GM18508 (cell line): Measurements from ENCODE around the gene C1QL1.

Experiments
- ATAC-seq: cut with Tn5 transposase; IDR thresholded peaks from one replicate; pipeline ENCODE4 v1.9.1; 2021; ENCODE audit warnings: moderate number of reproducible peaks; ENCODE audit not compliant: insufficient read depth, unreplicated experiment

C1QL1 gene

DNA sequence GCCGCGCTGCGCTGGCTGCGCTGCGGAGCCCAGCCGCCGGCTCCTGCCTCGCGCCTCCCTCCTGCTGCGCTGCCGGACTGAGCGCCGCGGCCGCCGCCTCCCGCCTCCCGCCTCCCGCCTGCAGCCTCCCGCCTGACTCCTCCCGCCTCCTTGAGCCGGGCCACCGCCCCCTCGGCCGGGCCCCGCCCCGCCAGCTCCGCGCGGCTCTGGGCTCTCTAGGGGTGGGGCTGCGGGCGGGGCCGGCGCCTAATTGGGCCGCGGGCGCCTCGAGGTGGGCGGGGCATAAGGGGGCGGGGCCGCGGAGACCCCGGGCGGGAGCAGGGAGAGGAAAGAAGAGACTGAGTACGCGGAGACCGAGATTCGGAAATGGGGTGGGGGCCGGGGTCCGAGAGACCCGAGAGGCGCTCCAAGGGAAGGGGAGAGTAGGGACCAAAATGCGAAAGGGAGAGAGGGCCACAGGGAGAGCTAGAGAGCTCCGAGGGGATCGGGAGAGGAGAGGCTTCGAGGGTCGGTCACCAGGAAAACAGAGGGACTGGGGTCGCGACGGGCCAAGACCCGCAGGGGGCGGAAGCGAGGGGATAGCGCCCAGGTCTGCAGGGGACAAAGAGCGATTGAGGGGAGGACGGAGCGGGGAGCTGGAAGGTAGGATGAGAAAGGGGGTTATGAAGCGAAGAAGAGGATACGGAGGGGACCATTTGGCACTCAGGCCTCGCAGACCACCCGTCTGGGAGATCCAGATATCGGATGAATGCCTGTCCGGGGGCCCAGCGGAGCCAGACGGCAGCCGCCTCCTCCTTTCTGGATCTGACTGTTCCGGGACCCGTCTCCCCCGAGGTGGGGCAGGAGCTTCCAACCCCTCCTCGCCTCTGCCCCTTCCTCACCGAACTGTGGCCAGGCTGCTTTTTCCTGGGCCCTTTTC is at the start of gene C1QL1:
C1QL1 (minus strand) TSS at position 79 of the 919 bp plus-strand sequence. CDS start 255 bp downstream, outside the sequence.
- no peak for ATAC-seq

DNA sequence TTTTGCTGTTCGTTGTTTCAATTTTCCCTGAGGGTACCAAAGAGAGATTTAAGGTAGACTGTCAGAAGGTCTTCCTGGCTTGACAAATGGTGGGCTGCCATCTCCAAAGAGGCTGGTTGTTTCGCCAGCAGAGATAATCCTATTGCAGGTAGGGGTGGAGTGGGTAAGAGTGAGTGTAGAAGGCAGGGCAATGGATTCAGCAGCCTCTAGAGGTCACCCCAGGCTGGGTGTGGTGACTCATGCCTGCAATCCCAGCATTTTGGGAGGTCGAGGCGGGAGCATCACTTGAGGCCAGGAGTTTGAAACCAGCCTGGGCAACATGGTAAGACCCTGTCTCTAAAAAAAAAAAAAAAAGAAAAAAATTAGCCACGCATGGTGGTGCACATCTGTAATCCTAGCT is 48.7 kb upstream of the C1QL1 start:
- no peak for ATAC-seq

DNA sequence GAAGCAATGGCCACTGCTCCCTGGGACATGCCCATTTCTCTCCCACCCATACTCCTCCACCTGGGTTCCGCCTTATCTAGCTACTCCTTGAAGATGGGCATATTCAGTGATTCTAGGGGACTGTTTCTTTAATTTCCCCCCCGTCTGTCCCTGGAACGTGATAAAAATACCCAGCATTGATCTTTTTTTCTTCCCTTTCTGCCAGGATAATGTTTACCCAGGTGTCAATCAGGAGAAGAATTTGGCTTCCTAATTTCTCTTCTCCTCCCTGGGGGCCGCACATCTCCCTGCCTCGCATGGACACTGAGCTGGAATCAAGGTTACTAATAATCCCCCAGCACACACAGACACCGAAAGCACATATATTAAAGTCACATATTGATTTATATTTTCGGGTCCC is 48.1 kb upstream of the C1QL1 start:
- no peak for ATAC-seq

DNA sequence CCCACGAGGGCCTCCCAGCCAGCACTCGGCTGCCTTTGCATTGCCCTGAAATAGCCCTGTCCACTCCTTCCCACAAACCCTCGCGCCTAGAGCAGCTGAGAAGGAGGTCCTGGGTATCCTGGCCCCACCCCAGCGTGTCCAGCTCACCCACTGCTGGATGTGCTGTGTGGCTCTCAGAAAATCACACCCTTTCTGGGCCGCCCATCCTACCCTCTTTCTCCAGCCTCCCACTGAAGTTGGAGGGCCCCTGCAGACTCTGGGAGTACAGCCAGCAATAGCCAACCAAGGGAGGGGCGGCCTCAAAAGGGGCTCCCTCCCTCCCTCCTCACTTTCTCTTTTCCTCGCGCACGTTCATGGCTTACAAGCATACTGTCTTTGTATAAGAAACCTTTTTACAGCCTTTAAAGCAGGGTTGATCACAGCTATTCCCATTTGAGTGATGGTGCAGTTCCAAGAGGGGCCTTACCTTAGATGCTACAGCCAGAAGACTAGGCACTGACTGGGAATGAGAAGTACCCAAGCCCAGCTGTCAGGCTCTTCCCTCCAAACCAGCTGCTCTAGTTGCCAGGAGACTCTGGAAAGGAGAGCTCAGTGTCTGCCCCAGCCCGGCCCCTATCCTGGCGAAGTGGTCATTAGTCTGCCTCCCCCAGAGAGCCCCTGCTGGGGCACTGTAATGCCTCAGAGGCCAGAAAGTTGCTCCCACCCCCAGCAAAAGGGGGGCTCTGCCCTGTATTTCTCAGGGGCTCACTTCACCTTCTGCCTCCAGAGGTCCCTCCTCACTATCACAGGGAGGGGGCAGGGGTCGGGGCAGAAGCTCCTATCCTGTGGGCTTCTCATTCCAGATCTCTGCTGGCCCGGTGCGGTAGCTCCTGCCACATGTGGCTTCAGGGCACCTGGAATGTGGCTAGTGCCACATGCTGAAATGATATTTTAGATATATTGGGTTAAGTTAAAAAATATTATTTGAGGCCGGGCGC is 45.2 kb upstream of the C1QL1 start:
- no peak for ATAC-seq

DNA sequence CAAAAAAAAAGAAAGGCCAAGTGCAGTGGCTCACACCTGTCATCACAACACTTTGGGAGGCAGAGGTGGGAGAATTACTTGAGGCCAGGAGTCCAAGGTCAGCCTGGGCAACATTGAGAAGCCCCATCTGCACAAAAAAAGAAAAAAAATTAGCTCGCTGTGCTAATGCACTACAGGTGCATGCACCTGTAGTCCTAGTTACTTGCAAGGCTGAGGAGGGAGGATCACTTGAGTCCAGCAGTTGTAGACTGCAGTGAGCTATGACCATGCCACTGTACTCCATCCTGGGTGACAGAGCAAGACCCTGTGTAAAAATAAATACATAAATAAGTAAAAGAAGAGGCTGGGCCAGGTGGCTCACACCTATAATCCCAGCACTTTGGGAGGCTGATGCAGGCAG is 43.7 kb upstream of the C1QL1 start:
- ATAC-seq, result no peak

DNA sequence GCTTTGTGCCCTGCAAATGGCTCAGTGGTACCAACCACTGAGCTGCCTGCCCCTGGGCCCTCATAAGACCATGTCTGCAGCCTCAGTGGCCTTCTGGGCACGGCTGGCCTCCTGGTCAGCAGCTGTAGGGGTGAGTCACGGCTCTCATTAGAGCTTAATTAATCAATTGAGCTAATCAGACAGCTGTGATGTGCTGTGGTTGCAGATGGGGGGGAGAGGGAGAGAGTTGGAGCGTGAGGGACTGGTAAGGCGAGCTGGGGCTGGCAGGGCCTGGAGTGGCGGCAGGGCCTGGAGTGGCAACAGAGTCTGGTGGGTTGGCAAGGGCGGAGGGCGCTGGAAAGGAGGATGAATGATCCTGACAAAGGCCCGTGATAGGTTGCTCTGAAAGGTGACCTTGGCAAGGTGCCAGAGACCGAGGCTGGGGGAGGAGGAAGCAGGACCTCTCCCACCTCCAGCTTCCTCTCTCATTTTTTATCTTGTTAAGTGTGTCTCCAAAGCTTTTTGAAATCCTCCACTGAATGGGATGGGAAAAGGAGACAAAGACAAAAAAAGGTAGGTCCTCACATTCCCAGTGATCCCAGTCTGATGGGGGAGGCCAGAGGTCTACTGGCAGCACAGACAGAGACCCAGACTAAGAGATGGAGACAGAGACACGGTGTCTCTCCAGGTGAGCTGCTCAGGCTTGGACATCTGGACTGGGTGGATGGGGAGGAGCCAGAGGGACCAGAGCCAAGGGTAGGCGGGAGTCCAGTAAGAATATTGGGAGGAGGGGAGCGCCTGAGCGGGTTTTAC is 41.8 kb upstream of the C1QL1 start:
- no peak for ATAC-seq

DNA sequence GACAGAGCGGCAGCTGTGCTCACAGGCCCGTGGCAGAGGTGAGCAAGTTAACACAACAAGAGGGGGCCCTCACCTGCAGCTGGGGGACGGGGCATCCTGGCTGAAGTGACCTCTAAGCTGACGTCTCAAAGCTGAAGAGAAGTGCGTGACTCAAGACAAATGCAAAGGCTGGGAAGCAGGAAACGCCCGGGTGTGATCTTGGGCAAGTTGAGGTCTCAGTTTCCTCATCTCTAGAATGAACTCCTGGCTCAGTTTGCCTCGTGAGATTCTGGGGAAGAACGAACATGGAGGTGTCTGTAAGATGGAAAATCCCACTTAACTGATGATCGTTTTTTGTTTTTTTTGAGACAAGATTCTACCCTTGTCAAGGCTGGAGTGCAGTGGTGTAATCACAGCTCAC is 40.1 kb upstream of the C1QL1 start:
- no peak for ATAC-seq

DNA sequence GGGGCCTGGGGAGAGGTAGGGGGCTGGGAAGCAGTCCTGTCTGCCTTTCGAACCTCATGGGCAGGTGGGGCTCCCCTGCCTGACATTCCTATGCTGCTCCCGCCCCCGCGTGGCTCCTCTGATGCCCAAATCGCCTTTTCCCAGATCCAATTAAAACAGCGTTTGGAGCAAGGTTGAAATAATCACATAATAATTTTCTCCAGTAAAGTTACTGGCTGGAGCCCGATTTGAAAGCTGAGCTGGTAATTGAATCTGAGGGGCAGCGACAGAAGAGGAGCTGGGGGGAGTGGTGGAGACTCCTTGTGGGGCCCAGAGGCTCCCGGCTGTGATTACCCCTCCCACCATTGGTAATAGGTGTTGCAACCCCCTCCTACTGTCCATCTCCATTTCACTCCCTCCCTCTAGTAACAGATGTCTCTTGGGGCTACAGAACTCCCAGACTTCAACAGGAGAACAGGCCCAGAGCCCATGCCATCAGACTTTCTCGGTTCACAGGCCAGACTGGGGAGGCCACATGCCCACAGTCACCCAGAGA is 38.9 kb upstream of the C1QL1 start:
- no peak for ATAC-seq

DNA sequence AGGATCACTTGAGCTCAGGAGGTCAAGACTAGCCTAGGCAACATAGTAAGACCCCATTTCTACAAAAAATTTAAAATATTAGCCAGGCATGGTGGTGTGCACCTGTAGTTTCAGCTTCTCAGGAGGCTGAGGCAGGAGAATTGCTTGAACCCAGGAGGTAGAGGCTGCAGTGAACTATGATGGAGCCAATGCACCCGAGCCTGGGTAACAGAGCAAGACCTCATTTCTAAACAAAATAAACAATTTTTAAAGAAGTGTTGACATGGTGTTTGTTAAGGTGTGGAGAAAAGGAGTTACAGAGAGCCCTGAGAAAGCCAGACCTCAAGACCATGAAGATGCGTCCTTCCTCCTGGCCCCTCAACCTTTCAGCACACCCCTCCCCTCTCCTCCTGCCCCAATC is 37.6 kb upstream of the C1QL1 start:
- no peak for ATAC-seq

DNA sequence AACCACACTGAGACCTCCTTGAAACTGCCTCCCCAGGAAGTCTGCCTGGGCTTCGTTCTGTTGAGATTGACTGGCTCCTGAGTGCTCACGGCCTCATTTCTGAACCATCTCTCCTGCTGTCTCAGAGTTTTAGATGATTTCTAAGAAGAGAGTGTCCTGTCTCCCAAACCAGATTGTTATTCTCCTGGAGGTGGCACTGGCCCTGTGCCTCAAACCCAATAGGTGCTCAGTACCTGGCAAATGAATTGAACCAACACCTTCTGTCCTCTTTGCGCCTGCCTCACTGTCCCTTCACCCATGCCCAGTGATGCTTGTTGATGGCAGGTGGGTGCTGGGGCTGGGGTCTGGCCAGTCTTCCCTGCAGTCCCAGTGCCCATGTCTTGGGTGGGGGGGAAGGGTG is 36.3 kb upstream of the C1QL1 start:
- no peak for ATAC-seq

DNA sequence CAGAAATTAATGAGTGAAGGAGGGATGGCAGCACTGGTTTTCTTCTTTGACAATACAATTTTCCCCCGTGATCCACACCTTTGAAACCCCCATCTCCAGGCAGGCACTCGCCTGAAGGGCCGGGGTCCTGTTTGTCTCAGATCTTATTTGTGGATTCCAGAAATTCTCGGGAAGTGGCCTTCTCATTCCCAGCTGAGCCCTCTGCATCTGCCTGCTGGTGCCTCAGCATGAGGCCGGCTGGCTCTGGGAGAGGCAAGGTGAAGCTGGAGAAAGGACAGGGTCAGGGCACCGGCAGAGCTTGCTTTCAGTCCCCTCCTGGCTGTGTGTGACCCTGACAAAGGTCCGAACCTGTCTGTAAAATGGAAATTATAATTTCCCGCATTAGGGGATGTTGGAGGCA is 35.8 kb upstream of the C1QL1 start:
- no peak for ATAC-seq

DNA sequence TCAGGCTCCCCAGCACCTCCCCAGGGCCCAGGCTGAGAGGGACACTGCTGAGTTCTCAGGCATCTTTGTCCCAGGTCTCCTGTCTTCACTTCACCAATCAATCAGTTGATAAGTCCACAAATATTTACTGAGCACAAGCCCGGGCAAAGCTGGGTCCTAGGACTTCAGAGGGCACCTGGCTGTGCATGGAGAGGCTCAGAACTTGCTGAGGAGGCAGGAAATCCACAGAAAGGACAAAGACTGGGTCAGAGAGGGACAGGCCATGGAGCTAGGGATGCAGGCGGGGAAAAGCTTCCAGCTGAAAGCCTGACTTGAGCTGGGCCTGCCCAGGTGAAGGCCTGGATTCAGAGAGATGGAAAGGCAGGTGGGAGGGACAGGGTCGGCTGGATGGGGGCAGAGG is 33.2 kb upstream of the C1QL1 start:
- no peak for ATAC-seq

DNA sequence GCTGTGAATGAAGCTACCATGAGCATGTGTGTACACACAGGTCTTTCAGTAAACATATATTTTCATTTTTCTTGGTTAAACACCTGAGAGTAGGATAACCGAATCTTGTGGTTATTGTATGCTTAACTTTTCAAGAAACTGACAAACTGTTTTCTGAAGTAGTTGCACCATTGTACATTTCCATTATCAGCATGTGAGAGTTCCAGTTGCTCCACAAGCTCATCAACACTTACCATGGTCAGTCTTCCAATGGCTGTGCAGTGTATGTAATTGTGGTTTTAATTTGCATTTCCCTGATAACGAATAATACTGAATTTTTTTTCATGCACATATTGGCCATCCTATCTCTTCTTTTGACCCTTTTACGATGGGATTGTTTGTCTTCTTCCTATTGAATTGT is 31.3 kb upstream of the C1QL1 start:
- no peak for ATAC-seq

DNA sequence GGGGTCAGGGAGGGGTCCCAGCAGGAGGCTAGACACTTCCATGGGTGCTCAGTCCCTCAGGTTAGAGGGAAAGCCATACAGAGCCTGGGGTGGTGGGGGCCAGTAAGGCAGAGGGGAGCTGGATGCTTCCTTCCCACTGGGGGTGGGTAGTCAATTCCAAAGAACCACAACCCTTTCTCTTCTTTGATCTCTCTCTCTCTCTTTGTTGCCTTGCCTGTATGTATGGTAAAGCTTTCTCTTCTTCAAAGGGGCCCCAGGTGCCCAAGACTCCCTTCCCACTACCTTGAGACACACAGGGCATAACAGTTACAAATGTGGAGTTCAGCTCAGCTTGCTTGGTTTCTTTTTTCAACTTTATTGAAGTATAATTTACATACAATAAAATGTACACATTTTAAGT is 30.5 kb upstream of the C1QL1 start:
- ATAC-seq, result no peak

DNA sequence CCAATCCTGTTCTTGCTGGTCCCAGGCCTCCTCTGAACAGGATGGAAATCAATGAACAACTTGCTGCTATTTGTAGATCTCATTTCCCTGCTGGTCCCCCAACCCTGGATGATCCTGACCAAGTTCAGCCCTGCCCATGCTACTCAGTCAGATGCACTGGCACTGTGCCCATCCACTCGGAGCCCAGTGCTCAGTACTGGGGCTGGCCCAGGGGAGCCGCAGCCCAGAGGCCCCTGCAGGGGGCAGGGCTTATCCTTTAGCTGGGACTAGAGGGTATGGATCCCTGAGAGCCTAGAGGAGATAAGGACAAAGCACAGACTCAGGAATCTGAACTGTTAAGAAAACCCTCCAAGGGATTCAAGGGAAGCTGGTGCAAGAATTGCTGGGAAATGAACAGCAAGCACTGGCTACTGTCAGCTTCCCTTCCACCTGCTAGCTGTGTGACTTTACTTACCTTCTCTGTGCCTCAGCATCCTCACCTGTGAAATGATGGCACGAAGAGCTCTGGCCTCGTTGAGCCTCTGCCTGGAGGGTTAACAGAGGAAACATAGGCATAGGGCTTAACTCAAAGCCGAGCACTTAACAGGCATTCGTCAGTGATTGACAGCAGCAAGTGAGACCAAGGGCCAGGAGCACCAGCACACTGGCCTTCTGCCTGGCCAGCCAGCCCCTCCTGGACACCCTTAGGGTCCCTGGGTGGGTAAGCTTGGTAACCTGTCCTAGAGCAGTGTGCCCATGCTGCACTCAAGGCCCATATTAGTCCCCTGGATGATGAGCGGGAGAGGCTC is 29.8 kb upstream of the C1QL1 start:
- no peak for ATAC-seq

DNA sequence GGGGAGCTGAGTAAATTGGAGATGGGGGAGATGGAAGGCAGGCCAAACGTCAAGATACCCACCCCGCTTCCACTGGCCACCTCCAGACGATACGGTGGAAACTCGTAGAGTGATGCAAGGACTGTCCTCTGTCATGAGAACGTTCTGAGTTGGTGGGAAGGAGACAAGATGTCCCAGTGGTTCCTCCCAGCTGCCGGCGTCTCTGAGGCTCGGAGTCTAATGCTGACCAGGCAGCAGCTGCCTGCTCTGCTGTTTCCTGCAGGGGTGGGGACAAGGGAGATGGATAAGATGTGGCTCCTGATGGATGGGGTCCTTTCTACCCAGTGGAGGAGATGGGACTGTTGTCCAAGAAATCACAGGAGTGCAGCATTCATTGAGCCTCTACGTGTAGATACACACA is 28.2 kb upstream of the C1QL1 start:
- ATAC-seq, result no peak

DNA sequence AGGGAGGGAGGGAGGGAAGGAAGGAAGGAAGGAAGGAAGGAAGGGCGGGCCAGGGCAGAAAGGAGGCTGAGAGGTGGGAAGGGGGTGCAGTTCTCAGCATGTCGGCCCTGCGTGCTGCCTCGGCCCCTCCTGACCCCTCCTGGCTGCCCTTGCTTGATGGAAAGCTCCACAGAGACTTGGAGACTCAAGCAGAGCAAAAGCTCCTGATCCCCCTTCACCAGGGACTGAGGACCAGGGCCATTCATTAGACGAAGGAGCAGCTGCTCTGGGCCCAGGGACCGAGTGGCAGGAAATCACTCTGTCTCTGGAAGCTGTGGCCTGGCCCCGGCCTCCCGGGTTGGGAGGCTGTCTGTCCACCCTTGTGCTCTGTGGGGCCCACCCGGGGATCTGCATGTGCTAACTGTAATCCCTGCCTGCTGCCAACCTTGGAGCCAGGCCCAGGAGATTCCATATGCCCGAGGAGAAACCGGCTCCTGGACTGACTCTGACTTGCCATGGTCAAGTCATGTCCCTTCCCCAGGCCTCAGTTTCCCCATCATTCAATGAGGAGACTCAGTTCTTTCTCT is 27.4 kb upstream of the C1QL1 start:
- ATAC-seq, result no peak

DNA sequence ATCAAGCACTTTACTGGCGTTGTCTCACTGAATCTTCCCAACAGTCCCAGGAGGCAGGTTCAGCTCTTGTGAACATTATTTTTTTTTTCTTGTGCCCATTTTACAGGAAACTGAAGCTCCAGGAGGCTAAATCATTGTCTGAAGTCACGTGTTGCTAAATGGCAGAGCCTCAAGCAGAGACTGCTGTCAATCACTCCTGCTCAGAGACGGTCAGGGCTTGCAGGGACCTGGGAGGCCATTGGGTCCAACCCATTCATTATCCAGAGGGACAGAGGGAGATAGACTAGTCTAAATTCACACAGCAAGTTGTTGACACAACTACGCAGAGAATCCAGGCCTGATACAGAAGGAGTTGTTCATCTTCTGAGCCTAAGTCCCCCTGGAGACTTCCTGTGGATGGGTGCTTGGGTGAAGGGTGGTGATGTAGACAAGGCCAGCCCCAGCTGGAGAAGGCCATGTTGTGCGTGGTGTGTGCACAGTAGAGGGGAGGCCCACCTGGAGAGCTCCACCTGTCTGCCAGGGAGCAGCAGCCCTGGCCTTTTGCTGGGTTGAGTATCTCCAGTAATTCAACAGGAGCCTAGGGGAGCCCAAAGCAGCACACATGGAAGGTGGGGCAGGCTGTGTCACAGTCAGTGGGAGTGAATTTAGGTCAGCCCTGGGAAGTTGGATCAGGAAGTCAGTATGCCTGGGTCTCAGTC is 24.3 kb upstream of the C1QL1 start:
- ATAC-seq, result no peak
